Prostate gland (tissue), 2 donors: ENCODE results near the gene BMP7.

Source experiments
- POLR2A ChIP-seq: fragments of 450-650 bp; IDR thresholded peaks from one replicate; pipeline ENCODE4 v1.6.1; 2016; ENCODE audit warnings: antibody characterized with exemption, mild to moderate bottlenecking
- POLR2AphosphoS5 ChIP-seq: sonication (generic); formaldehyde crosslinking; IDR thresholded peaks from one replicate; pipeline ENCODE4 v1.6.1; 2017; ENCODE audit warnings: antibody characterized with exemption
- TF ChIP-seq, protein P1 (sequence below), 4 experiments: fragments of 200-600 bp in 2 of 4; fragments of 450-650 bp in 2 of 4; sonication (generic) in 2 of 4; IDR thresholded peaks; 1 replicate in 3 of 4; 2 replicates in 1 of 4; pipeline ENCODE4 v1.5.1; 2016 to 2019; ENCODE audit warnings: antibody characterized with exemption in 4 of 4, mild to moderate bottlenecking in 2 of 4, moderate library complexity in 2 of 4

GRCh38 chr20:57162362-57162652 lies 104.1 kb downstream of the BMP7 start:
- TF ChIP-seq, protein P1, sequence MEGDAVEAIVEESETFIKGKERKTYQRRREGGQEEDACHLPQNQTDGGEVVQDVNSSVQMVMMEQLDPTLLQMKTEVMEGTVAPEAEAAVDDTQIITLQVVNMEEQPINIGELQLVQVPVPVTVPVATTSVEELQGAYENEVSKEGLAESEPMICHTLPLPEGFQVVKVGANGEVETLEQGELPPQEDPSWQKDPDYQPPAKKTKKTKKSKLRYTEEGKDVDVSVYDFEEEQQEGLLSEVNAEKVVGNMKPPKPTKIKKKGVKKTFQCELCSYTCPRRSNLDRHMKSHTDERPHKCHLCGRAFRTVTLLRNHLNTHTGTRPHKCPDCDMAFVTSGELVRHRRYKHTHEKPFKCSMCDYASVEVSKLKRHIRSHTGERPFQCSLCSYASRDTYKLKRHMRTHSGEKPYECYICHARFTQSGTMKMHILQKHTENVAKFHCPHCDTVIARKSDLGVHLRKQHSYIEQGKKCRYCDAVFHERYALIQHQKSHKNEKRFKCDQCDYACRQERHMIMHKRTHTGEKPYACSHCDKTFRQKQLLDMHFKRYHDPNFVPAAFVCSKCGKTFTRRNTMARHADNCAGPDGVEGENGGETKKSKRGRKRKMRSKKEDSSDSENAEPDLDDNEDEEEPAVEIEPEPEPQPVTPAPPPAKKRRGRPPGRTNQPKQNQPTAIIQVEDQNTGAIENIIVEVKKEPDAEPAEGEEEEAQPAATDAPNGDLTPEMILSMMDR (IDR thresholded peaks at IDR 0.05) = no peak
- TF ChIP-seq POLR2A = no peak
- TF ChIP-seq POLR2AphosphoS5 = no peak
